DMS114 treated with DMSO at 0.1 percent for 48 hours (cell line): Measurements from ENCODE around the gene LPIN1.
A peak's percentile ranks its signal among the peaks of the same experiment; 100 is the strongest.

ENCODE experiments used
- DNase-seq: peaks from one replicate; lab custom pipeline; 2025; ENCODE audit not compliant: unreplicated experiment; lab: John Stamatoyannopoulos, UW

Gene LPIN1

GRCh38 chr2:11761259-11761658 lies 14.8 kb downstream of the LPIN1 start:
- DNase-seq = no peak

DNA sequence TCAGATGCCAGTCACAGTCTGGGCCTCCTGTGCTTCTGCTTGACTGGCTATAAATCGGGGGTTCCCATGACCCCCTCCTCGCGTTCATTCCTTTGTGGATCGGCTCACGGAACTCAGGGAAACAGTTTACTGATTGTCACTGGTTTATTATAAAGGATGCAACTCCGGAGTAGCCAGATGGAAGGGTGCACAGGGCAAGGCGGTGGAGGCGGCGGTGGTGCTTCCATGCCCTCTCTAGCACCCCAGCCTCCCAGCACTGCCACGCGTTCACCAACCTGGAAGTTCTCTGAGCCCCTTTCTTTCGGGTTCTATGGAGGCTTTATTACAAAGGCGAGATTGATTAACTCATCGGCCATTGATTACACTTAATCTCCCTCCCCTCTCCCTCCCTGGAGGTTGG lies 15.6 kb downstream of the LPIN1 start:
- no peak for DNase-seq

- DNase-seq = no peak
These were observed 16.5 kb downstream of the LPIN1 start for GRCh38 chr2:11762799-11763461.

DNA sequence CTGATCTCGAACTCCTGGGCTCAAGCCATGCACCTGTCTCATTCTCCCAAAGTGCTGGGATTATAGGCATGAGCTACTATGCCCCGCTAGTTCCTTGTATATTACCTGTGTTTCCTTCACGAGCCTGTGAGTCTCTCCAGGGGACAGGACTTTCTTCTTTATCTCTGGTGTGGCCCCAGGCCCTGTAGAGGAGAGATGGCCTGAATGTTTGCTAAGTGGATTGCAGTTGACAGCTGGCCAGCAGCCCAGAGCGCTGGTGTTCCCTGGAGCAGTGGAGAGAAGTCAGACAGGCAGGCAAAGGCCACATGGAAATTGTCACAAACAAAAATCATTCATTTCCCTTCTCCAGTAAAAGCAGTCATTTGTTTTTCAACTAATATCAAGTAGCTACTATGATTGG lies 17.9 kb downstream of the LPIN1 start:
- no peak for DNase-seq

DNA sequence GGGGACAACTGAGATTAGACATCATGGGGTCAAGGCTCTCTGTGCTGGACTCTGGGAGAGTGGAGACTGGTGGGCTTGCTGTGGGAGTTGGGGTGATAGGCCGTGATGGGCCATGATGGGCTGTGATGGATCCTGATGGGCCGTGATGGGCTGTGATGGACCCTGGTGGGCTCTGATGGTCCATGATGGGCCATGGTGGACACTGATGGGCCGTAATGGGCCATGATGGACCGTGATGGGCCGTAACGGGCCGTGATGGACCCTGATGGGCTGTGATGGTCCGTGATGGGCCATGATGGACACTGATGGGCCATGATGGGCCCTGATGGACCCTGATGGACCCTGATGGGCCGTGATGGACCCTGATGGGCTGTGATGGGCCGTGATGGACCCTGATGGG lies 18.5 kb downstream of the LPIN1 start:
- no peak for DNase-seq

DNA sequence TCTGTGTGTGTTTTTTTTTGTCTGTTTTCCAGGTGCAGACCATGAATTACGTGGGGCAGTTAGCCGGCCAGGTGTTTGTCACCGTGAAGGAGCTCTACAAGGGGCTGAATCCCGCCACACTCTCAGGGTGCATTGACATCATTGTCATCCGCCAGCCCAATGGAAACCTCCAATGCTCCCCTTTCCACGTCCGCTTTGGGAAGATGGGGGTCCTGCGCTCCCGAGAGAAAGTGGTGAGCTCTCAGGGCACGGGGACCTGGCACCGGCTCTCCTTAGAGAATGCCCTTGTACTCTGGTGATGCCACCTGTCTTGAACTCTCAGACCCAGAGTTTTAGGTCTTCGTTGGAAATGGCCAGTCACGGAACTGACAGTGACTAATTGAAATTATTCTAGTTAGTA lies 19.1 kb downstream of the LPIN1 start:
- no peak for DNase-seq

GRCh38 chr2:11766016-11766415 lies 19.6 kb downstream of the LPIN1 start:
- no peak for DNase-seq

GRCh38 chr2:11767779-11768178 lies 21.3 kb downstream of the LPIN1 start:
- DNase-seq = no peak

DNA sequence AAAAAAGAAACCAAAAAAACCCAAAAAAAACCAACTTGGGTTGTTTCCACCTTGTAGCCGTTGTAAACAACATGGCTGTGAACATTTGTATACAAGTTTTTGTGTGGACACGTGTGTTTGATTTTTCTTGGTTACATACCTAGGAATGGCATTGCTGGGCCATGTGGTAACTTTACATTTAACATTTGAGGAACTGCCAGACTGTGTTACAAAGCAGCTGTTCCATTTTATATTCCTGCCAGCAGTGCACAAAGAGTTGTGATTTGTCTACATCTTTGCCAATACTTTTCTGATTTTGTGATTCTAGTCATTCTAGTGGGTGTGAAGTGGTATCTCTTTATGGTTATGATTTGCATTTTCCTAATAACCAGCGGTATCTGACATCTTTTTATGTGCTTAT lies 22.5 kb downstream of the LPIN1 start:
- DNase-seq = no peak

- no peak for DNase-seq
These were observed 23.1 kb downstream of the LPIN1 start for GRCh38 chr2:11769516-11769915.

DNA sequence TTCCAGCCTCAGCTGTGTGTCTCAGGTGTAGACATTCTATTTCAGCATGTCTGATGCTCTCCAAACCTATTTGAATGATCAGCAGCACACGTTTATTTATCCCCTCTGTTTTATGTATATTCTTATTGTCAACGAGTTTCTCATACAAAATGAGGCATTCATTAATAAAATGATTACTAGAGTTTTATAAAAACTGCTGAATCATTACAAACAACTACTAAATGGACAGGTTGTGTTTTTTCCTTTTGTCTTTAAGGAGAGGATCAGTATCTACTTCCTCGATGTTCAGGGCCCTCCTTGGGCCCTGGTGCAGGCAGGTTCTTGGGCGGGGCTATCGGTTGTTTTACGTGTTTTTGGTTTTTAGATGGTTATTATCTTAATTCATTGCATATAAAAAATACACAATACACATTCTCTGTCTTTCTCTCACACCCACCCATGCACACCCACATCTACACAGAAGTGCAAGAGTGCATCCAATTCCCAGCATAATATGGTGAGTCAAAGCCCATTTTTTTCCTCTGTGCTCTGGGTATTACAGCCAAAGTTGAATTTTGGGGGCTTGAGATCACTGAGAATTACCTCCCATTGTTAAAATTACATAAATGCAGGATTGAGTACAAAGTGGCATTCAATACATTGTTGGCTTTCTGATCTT lies 24.2 kb downstream of the LPIN1 start:
- no peak for DNase-seq

DNA sequence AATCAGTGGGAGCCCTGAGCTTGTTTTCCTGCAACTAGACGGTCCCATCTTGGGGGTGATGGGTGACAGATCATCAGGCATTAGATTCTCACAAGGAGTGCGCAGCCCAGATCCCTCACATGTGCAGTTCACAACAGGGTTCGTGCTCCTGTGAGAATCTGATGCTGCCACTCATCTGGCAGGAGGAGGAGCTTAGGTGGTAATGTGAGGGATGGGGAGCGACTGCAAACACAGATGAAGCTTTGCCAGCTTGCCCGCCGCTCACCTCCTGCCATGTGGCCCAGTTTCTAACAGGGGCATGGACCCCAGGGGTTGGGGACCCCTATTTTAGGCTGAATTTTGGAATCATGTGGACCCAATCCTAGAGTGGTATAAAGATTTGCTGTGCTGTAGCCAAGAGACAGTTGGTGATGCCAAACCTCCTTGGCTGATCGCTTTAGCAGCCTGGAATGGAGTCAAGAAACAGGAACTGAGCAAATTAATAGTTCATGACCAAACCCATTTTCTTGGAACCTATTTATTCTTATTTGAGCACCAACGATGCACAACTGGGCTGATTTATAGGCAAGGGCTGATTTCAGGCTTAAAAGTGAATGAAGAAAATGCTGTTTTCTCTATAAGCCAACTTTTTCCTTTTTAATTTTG lies 25.7 kb downstream of the LPIN1 start:
- DNase-seq = no peak

- DNase-seq = no peak
These were observed 26.7 kb downstream of the LPIN1 start for GRCh38 chr2:11773111-11773510.

DNA sequence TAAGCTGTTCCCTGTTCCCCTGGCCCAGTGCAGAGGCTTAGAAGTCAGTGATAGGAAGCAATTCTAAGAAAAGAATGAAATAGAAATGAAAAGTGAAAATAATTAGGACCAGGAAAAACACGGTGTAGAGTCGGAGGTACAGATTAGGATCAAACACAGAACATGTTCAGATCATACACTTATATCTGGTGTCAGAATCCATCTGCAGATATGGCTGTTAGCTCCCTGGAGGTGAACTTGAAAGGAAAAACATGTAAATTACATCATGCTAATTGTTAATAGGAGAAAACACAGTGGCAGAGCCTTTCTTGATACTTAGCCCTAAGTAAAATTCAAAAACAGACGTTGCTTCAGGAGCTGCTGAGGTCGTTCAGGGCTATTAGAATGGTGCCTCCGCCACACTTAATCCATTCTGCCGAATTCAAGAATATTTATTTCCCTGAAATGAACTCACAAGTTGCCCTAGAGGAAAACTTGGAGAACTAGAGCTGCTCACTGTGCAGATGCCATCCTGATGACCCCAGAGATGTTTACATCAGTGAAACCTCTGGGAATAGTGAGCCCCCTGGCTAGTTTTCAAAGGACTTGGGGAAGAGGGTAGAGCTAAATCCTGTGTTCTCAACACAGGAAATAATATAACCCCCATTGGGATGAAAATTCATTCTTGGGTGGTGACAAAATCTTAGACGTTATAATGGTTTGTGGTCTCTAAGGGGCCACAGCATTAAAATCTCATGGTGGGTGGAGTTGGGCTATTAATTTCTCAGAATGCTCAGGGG lies 27.5 kb downstream of the LPIN1 start:
- no peak for DNase-seq

GRCh38 chr2:11774600-11774999 lies 28.2 kb downstream of the LPIN1 start:
- no peak for DNase-seq

DNA sequence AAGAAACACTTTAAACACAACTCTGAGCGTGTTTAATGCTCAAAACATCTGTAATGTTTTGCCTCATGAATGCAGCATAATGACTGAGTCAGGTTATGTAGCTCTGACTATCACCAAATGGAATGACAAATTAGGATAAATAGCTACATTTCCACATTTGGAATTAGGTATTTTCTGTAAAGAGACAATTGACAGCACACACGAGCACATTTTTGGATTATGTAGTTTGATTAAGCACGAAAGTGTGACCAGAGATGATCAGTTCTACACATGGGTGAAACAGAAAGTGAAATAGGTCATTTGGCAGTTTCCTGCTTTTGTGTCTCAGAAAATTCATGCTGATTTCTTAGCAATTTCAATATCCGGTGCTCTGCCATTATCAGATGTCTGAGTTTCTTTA lies 29.0 kb downstream of the LPIN1 start:
- DNase-seq = no peak

- DNase-seq = no peak
These were observed 30.8 kb downstream of the LPIN1 start for GRCh38 chr2:11777066-11777782.

- no peak for DNase-seq
These were observed 31.5 kb downstream of the LPIN1 start for GRCh38 chr2:11777886-11778415.

- DNase-seq = no peak
These were observed 32.0 kb downstream of the LPIN1 start for GRCh38 chr2:11778416-11778815.

- peak; percentile 12 for DNase-seq
These were observed 32.7 kb downstream of the LPIN1 start for GRCh38 chr2:11778923-11779757.
